HFFc6 (cell line): ENCODE measurements around the gene ATXN1L. TPM values are rescaled to one million over a fixed set of nuclear protein-coding genes. Genes with fewer than 3 reads are reported as not detected.

Experiments used
- DNase-seq: peaks from one replicate; pipeline ENCODE4 v3.0.0-alpha.2; 2018
- H3K27ac Mint-ChIP-seq: 2 replicates; pipeline ENCODE4 v1.8.0; 2020; ENCODE audit warnings: mild to moderate bottlenecking, mixed read lengths
- H3K27me3 Mint-ChIP-seq: 2 replicates; pipeline ENCODE4 v1.8.0; 2021; ENCODE audit warnings: mild to moderate bottlenecking, moderate library complexity, mixed read lengths; ENCODE audit not compliant: insufficient read depth
- H3K36me3 Mint-ChIP-seq: 2 replicates; pipeline ENCODE4 v1.8.0; 2021; ENCODE audit warnings: low read depth, mixed read lengths
- H3K4me1 Mint-ChIP-seq: 2 replicates; pipeline ENCODE4 v1.8.0; 2020; ENCODE audit warnings: low read depth, mixed read lengths
- H3K4me3 Mint-ChIP-seq: 2 replicates; pipeline ENCODE4 v1.8.0; 2020; ENCODE audit warnings: mild to moderate bottlenecking, moderate library complexity, mixed read lengths
- H3K9me3 Mint-ChIP-seq: 2 replicates; pipeline ENCODE4 v1.8.0; 2020; ENCODE audit warnings: mild to moderate bottlenecking, mixed read lengths
- CTCF ChIP-seq: fragments of 200-600 bp; sonication (generic); IDR thresholded peaks from 2 replicates; pipeline ENCODE4 v1.5.0; 2021; ENCODE audit warnings: antibody characterized with exemption, mild to moderate bottlenecking
- total RNA-seq, 6 experiments: library from RNA; stranded (reverse); fragmentation: NEBNext Ultra II Directional; extraction: Animal tissue kit (Norgen Biotek cat#: 25700); gene quantifications; 2 replicates in 1 of 6; 3 replicates in 5 of 6; pipeline ENCODE4 v1.2.3, GENCODE V29; 2021

ATXN1L gene
- total RNA-seq, 6 experiments from 2014 or later, result 14.9 to 19.0 (median 17.2) TPM

DNA sequence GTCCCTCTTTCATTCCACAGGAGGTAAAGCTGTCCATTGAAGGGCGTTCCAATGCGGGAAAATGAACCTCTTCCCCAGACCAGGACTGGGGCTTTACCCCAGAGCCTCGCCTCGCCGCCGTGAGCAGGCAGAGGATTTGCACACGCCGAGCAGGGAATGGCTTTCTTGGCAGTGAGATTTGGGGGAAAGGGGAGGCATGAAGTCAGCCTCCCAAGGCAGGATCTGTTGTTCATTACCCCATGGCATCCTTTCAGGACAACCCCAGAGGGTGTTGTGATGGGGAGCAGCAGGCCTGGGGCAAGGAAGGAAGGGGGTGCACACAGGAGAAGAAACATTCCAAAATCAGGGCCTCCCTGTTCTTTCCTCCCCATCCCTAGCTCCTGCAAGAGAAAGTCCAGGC is 6.0 kb downstream of the ATXN1L start:
- H3K4me3 Mint-ChIP-seq, result no peak overlapping the region
- TF ChIP-seq CTCF, result no peak
- H3K4me1 Mint-ChIP-seq, result peaks cover 37% of the 10 kb centered on the region
- DNase-seq, result no peak
- peaks cover 2% of the 10 kb centered on the region for H3K27me3 Mint-ChIP-seq
- no peak overlapping the region for H3K27ac Mint-ChIP-seq
- no peaks in the 10 kb centered on the region for H3K9me3 Mint-ChIP-seq
- H3K36me3 Mint-ChIP-seq, result peaks cover 36% of the 10 kb centered on the region

- peaks cover 2% of the 10 kb centered on the region for H3K27me3 Mint-ChIP-seq
- no peaks in the 10 kb centered on the region for H3K9me3 Mint-ChIP-seq
Measured at GRCh38 chr16:71852158-71852557, 6.4 kb downstream of the ATXN1L start.

GRCh38 chr16:71852561-71852960 is 6.8 kb downstream of the ATXN1L start:
- peaks cover 36% of the 10 kb centered on the region for H3K36me3 Mint-ChIP-seq
- no peaks in the 10 kb centered on the region for H3K9me3 Mint-ChIP-seq
- peaks cover 2% of the 10 kb centered on the region for H3K27me3 Mint-ChIP-seq
- no peak for DNase-seq
- no peak overlapping the region for H3K27ac Mint-ChIP-seq
- no peak overlapping the region for H3K4me3 Mint-ChIP-seq
- TF ChIP-seq CTCF, result no peak
- H3K4me1 Mint-ChIP-seq, result peaks cover 29% of the 10 kb centered on the region

More at GRCh38 chr16:71852158-71852557, 6.4 kb downstream of the ATXN1L start:
- Mint-ChIP-seq H3K4me3 (no peak overlapping the region), H3K4me1 (peaks cover 33% of the 10 kb centered on the region), H3K27ac (no peak overlapping the region), H3K36me3 (peaks cover 36% of the 10 kb centered on the region)
- DNase-seq, result no peak
- TF ChIP-seq CTCF, result no peak

GRCh38 chr16:71853413-71853812 is 7.6 kb downstream of the ATXN1L start:
- no peak for DNase-seq
- Mint-ChIP-seq H3K9me3 (no peaks in the 10 kb centered on the region), H3K27ac (no peak overlapping the region)

GRCh38 chr16:71854369-71854948 is 8.7 kb downstream of the ATXN1L start:
- TF ChIP-seq CTCF, result no peak
- H3K4me1 Mint-ChIP-seq, result peaks cover 28% of the 10 kb centered on the region
- H3K4me3 Mint-ChIP-seq, result no peak overlapping the region
- H3K36me3 Mint-ChIP-seq, result peaks cover 26% of the 10 kb centered on the region
- no peaks in the 10 kb centered on the region for H3K9me3 Mint-ChIP-seq
- H3K27me3 Mint-ChIP-seq, result peaks cover 2% of the 10 kb centered on the region
- peak overlapping the region; percentile 22; the same call in 1 of the 2 replicates for H3K27ac Mint-ChIP-seq
- no peak for DNase-seq

More at GRCh38 chr16:71853413-71853812, 7.6 kb downstream of the ATXN1L start:
- TF ChIP-seq CTCF, result no peak
- peaks cover 30% of the 10 kb centered on the region for H3K36me3 Mint-ChIP-seq
- H3K4me1 Mint-ChIP-seq, result peaks cover 20% of the 10 kb centered on the region
- no peak overlapping the region for H3K4me3 Mint-ChIP-seq
- peaks cover 2% of the 10 kb centered on the region for H3K27me3 Mint-ChIP-seq
